ENCODE data around the gene ST3GAL5. TPM values are rescaled to one million over a fixed set of nuclear protein-coding genes. Genes with fewer than 3 reads are reported as not detected.

Gene ST3GAL5
- total and polyA plus RNA-seq, 2 experiments from 2014 or later: 11.9 to 12.5 TPM

DNA sequence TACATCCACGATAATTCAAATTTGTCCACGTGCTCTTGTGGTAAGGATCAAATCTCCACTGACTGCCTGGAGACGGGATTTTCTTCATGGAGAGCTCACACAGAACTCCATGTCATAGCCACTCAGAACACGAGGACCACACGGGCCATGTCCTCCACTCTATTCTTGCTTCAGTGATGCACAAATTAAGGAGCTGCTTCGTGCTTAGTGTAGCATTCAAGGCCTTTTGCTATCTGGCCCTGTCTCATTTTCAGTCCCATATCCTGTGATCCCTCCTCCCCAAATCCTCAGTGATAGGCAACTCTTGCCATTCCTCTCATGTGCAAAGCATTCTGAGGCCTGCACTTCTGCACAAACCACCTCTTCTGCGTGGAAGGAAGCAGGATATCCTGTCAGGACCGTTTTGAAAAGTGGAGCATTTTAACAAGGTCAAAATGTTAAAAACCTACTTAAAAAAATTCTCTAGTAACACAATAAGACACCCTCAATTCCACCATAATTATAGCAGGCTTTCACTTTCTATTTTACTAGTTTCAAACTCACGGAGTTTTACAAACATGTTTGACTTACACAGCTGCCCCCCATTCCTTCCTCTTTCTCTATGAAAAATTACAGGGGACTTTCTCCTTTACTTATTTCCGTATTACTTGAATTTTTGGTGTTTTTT is 35.2 kb downstream of the ST3GAL5 start:
- no peak for DNase-seq (ENCODE audit: low read depth in 1 of 2, low spot score in 1 of 2)
- no peak overlapping the region for H3K27ac ChIP-seq
- no peak overlapping the region for H3K4me3 ChIP-seq
- TF ChIP-seq, protein P1, sequence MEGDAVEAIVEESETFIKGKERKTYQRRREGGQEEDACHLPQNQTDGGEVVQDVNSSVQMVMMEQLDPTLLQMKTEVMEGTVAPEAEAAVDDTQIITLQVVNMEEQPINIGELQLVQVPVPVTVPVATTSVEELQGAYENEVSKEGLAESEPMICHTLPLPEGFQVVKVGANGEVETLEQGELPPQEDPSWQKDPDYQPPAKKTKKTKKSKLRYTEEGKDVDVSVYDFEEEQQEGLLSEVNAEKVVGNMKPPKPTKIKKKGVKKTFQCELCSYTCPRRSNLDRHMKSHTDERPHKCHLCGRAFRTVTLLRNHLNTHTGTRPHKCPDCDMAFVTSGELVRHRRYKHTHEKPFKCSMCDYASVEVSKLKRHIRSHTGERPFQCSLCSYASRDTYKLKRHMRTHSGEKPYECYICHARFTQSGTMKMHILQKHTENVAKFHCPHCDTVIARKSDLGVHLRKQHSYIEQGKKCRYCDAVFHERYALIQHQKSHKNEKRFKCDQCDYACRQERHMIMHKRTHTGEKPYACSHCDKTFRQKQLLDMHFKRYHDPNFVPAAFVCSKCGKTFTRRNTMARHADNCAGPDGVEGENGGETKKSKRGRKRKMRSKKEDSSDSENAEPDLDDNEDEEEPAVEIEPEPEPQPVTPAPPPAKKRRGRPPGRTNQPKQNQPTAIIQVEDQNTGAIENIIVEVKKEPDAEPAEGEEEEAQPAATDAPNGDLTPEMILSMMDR (IDR thresholded peaks at IDR 0.05; ENCODE audit: low read depth, low read length): no peak
- no peaks in the 10 kb centered on the region for H3K9me3 ChIP-seq (ENCODE audit: low read depth)
- no peaks in the 10 kb centered on the region for H3K36me3 ChIP-seq
- H3K4me1 ChIP-seq (ENCODE audit: low read depth): no peaks in the 10 kb centered on the region
- no peaks in the 10 kb centered on the region for H3K27me3 ChIP-seq

- no peaks in the 10 kb centered on the region for H3K27me3 ChIP-seq
- no peak overlapping the region for H3K27ac ChIP-seq
- H3K4me1 ChIP-seq (ENCODE audit: low read depth): no peaks in the 10 kb centered on the region
- TF ChIP-seq, protein P1 (IDR thresholded peaks at IDR 0.05; ENCODE audit: low read depth, low read length): no peak
- no peak overlapping the region for H3K4me3 ChIP-seq
- no peak for DNase-seq (ENCODE audit: low read depth in 1 of 2, low spot score in 1 of 2)
- H3K36me3 ChIP-seq: no peaks in the 10 kb centered on the region
- no peaks in the 10 kb centered on the region for H3K9me3 ChIP-seq (ENCODE audit: low read depth)
Observed at GRCh38 chr2:85852937-85853498, 35.8 kb downstream of the ST3GAL5 start.

- TF ChIP-seq, protein P1 (IDR thresholded peaks at IDR 0.05; ENCODE audit: low read depth, low read length): no peak
- no peak overlapping the region for H3K27ac ChIP-seq
- no peaks in the 10 kb centered on the region for H3K36me3 ChIP-seq
- no peaks in the 10 kb centered on the region for H3K27me3 ChIP-seq
- H3K9me3 ChIP-seq (ENCODE audit: low read depth): no peaks in the 10 kb centered on the region
- H3K4me3 ChIP-seq: no peak overlapping the region
- no peaks in the 10 kb centered on the region for H3K4me1 ChIP-seq (ENCODE audit: low read depth)
- DNase-seq (ENCODE audit: low read depth in 1 of 2, low spot score in 1 of 2): no peak
Observed at GRCh38 chr2:85852152-85852840, 36.5 kb downstream of the ST3GAL5 start.

DNA sequence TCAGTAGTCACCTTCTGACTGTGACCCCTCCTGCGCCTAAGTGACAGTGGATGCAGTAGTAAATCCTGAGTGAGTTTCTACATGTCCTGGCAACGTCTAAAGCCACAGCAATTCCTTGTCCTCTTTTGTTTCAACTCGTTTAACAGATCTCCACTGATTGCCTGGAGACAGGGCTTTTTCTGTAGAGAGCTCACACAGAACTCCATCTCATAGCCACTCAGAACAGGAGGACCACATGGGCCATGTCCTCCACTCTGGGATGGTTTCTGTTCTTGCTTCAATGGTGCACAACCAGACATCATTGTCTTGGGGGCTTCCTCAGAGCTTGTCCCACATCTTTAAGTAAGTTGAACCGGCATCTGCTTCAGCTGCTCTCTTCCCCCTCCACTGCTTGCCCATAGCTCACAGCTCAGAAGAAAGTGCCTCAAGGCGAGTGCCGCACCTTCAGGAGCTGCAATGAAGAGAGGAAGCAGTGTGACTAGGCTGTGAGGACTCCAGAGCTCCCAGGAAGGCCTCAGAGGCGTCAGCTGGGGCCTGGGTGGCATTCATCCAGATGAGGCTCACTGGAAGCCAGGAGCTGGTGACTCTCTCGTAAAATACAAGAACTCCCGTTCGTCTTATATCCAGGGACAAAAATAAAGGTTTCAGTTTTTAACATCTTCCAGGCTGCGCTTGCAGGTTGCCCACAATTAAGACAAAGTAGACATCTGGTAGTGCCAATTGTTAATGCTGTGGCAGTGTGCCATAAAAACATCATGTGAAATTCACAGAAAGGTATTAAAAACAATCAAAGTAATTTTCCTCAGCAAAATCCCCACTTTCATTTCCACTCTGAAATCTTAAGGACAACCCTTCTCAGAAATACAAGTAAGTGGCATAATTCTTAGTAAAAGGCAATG is 37.3 kb downstream of the ST3GAL5 start:
- DNase-seq (ENCODE audit: low read depth in 1 of 2, low spot score in 1 of 2): no peak
- TF ChIP-seq, protein P1 (IDR thresholded peaks at IDR 0.05; ENCODE audit: low read depth, low read length): no peak
- Histone ChIP-seq H3K4me1 (ENCODE audit: low read depth) (no peaks in the 10 kb centered on the region), H3K27ac (no peak overlapping the region), H3K27me3 (no peaks in the 10 kb centered on the region), H3K9me3 (ENCODE audit: low read depth) (no peaks in the 10 kb centered on the region), H3K4me3 (no peak overlapping the region), H3K36me3 (no peaks in the 10 kb centered on the region)

GRCh38 chr2:85850451-85850850 is 38.3 kb downstream of the ST3GAL5 start:
- no peaks in the 10 kb centered on the region for H3K36me3 ChIP-seq
- H3K27ac ChIP-seq: no peak overlapping the region
- no peak for DNase-seq (ENCODE audit: low read depth in 1 of 2, low spot score in 1 of 2)
- no peaks in the 10 kb centered on the region for H3K9me3 ChIP-seq (ENCODE audit: low read depth)
- no peaks in the 10 kb centered on the region for H3K4me1 ChIP-seq (ENCODE audit: low read depth)
- H3K4me3 ChIP-seq: no peak overlapping the region
- TF ChIP-seq, protein P1 (IDR thresholded peaks at IDR 0.05; ENCODE audit: low read depth, low read length): no peak
- no peaks in the 10 kb centered on the region for H3K27me3 ChIP-seq

All from cardiac muscle cell (in vitro differentiated cells and primary cell).